Stimulated activated CD4-positive, alpha-beta T cell treated with anti-CD3 and anti-CD28 coated beads, TNF-alpha, amount 100 ng/mL, for 24 hours (primary cell): Measurements from ENCODE around the gene RGS18.
"Not testable (repeated sequence)": the region's sequence is repeated elsewhere in the genome, so short reads cannot be mapped to it uniquely, and the experiment has no call there.

Experiments
- DNase-seq, 3 experiments: peaks; one replicate each; pipeline ENCODE4 v3.0.0-alpha.2; 2020; ENCODE audit warnings: low read depth in 3 of 3

Gene RGS18

DNA sequence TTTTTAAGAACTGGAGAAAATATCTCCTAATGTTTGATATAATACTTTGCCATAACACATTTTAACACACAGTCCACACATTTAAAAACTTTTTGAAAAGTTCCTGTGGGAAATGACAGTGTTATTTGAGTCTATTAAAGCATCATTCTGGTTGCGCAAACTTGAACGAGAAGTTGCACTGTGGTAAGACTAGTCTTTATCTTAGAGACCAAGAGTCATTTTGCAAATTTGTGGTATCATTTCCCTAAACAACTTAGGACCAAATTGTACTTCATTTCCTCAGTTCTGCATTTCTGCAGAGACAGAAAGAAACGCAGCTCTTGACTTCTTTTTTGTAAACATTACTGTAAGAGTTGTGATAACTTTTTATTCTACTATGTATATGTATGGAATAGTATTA lies at the start of gene RGS18:
TSS of gene RGS18 (plus strand) at position 282 of the 400 bp plus-strand sequence. CDS start 176 bp downstream, outside the sequence.
- DNase-seq: no peak

GRCh38 chr1:192109576-192109975 lies 48.7 kb upstream of the RGS18 start:
- no peak for DNase-seq

DNA sequence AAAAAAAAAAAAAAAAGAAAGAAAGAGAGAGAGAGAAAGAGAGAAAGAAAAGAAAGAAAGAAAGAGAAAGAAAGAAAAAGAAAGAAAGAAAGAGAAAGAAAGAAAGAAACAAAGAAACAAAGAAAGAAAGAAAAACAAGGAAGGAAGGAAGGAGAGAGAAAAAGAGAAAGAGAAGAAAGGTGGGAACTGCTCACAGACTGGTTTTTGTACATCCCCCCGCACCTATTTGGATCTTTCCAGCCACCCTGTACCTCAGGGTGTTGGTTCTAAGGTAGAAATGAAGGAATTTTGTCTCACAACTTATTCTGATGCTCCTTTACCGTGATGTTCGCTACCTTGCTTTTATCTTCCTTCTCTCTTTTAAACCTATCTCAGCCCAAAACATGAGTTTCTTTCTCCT lies 43.3 kb upstream of the RGS18 start:
- DNase-seq: no peak

- no peak for DNase-seq
Measured at GRCh38 chr1:192118881-192119405, 39.3 kb upstream of the RGS18 start.

GRCh38 chr1:192119701-192120100 lies 38.6 kb upstream of the RGS18 start:
- DNase-seq: no peak

DNA sequence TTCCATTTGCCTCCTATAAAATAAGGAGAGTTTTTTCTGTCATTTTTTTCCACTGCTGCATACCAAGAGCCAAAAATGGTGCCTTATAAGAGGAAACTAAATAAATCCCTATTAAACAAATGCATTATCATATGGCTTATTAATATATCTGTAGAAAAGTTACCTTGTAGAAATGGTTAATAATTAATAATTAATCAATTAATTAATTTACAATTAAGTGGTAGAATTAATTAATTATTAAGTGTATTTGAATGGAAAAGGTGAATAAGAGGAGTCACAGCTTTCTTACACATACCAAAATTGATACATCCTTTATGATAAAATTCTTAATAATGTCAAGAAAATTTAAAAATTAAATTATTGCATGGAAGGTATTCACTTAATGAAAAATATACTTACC lies 35.6 kb upstream of the RGS18 start:
- no peak for DNase-seq

- DNase-seq: no peak
Measured at GRCh38 chr1:192123212-192123611, 35.0 kb upstream of the RGS18 start.

DNA sequence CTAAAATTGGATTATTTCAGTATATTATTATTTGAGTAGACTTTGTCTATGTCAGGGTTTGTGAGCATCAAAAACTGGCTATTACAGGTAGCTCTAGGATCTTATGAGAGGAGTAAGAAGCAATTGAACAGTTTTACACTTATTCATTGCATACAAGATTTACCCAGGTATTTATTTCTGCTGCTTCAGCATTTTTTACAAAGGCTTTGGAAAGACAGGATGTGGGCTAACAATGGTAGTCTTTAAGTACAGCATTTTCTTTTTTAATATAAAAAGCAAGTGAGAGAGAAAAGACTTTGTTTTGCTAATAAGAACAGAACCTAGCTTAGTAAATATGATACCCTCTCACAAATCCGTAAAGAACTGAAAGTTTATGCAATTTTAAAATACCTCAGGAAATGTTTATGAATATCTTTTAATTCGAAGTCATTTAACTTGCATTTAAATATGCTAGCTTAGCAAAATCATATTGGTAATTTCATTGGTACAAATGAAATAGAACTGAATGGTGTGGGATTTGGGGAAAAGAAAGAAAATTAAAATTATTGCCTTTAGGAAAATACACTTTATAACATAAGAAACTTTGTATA lies 32.1 kb upstream of the RGS18 start:
- no peak for DNase-seq

- DNase-seq: no peak
Measured at GRCh38 chr1:192130175-192130574, 28.1 kb upstream of the RGS18 start.

- not testable (repeated sequence) for DNase-seq
Measured at GRCh38 chr1:192130865-192131264, 27.4 kb upstream of the RGS18 start.

GRCh38 chr1:192131914-192132313 lies 26.3 kb upstream of the RGS18 start:
- DNase-seq: no peak

DNA sequence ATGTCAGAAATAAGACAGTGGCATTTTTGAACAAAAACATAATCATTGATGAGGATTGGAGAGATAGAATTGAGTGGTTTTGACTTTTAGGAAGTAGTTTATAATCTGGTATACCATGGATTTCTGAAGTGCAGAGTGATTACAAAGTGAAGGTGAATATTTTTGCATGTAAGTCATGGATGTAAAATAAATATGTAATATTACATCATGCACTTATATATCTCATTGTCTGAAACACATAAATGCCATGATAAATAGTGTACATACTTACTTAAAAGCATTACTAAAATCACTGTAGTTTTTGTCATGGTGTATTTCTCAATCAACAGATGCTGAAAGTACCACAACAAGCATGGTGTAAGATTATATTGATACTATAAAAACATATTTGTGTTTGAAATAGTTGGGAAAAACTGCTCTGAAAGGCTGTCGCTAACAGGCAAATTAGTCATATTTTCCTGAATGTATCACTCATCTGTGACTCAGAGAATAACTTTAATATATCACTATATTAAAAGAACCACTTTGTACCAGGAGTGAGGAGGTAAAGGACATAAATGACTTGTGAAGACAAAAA lies 24.8 kb upstream of the RGS18 start:
- no peak for DNase-seq

DNA sequence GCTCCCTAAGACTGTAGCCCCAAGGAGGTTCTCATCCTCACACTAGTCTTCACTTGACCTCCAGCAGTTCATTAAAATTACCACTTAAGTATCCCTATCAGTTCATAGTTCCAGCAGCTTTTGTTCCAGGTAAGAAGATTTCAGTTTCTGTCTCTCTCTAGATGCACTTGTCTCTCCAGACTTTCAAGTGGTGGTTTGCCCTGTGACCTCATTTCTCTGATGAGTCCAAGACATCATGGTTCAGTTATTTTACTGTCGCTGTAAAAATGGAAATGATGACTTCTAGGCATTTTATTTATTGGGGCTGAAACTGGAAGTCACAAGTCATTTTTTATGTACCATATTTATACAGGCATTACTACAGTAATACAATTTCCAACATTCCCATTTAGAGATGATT lies 17.9 kb upstream of the RGS18 start:
- no peak for DNase-seq

- no peak for DNase-seq
Measured at GRCh38 chr1:192147221-192147620, 11.0 kb upstream of the RGS18 start.

- DNase-seq: no peak
Measured at GRCh38 chr1:192147696-192148095, 10.6 kb upstream of the RGS18 start.

DNA sequence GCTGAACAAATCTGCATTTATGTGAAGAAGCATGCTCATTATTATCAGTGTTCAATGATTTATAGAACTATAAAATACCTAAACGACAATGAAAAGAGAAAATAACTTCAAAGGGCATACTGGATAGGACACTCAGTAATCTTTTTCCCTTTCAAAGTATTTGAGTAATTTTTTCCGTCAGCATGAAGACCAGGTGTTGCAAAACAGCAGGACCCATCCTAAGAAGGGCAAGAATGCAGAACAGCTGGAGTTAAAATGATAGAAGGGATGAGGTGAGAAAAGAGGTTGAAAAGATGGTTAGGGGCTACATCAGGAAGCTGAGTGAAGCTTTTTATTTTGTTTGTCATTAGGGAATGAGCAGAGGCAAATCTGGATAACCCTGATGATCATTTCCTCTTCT lies 7.1 kb upstream of the RGS18 start:
- DNase-seq: no peak

GRCh38 chr1:192153276-192153675 lies 5.0 kb upstream of the RGS18 start:
- no peak for DNase-seq

DNA sequence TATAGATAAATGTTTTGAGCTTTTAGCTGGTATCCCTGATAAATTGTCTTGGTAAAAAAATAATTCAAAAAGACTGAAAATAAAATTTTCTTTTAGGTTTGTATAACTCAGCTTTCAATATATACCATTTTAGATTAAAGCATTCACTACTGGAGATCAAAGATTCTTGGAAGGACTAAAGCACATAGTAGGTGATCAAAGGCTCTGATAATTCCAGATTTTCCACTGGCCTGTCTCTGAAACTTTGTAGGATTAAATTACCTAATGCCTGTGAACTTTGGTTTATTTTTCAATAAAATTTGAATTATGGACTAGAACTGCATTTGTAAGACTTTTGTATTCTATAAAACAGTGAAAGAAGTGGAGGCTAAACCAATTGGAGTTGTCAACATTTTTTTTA lies 1.2 kb upstream of the RGS18 start:
- no peak for DNase-seq

DNA sequence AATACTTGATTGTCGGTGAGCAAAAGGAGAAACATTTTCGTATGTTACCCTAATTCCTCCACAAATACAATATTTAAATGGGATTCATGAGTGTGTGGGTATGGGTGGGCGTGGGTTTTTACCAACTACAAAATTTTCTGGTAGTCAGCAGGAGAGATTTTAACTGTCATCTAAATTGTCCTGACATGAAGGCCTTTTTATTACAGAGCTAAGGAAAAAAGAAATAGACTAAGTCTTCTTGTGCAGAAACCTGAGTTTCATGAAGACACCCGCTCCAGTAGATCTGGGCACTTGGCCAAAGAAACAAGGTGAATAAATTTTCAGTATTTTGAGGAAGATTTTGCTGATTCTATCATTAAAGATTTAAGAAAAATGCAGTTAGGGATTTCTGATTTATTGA lies 752 bp downstream of the RGS18 start:
- DNase-seq: no peak

DNA sequence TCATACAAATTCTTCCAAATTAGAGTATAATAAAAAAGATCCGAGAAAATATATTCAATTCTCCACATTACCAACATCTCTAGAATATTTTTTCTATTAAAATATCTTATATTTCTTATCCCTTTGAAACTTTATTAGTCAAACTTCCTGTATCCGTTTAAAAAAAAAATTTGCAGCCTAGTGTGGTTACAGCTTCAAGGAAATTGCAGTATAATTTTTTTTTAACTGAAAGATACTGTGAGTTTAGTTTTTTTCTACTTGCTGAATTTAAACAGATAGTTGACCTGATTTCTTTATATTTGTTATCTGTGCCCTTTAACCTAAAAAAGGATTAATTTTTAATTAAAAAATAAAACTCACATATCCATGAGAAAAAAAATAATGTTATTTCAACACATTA lies 1.5 kb downstream of the RGS18 start:
- DNase-seq: no peak

DNA sequence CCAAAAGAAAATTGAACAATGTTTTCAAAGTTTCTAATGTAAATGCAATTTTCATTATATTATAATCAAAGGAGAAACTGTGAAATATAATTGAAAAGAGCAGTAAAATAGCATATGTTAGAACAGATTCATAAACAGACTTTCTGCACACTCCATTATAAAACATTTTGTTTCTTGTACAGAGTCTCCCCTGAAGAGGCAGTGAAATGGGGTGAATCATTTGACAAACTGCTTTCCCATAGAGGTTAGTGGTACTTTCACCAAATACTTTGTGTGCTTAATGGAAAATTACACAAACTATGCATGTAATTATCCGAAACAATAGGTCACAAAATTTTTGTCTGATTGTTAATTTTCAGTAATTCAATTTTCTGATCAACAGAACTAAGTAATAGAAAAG lies 1.9 kb downstream of the RGS18 start:
- DNase-seq: no peak

GRCh38 chr1:192161976-192162375 lies 3.7 kb downstream of the RGS18 start:
- DNase-seq: no peak

- no peak for DNase-seq
Measured at GRCh38 chr1:192162376-192162775, 4.1 kb downstream of the RGS18 start.

DNA sequence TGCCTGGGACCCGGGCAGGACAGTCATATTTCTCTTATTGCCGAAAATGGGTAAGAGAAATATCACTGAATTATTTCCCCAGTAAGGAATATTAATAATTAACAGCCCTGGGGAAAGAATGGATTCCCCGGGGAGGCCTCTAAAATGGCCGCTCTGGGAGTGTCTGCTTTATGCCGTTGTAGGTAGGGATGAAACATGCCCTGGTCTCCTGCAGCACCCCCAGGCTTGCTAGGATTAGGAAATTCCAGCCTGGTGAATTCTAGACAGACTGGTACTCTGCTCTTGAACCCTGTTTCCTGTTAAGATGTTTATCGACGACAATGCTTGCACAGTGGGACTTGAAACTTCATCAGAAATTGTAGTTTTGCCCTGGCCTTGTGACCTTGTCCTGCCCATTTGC lies 6.7 kb downstream of the RGS18 start:
- DNase-seq: not testable (repeated sequence)
